GM12878 (cell line): Measurements from ENCODE around the gene TM7SF2. TPM values are rescaled to one million over a fixed set of nuclear protein-coding genes. Genes with fewer than 3 reads are reported as not detected.

Experiments used
- ASH2L ChIP-seq: fragments of 300-600, 200-600 bp; sonication (generic); IDR thresholded peaks from 2 replicates; pipeline ENCODE4 v1.6.1; 2017; ENCODE audit warnings: low read depth, mild to moderate bottlenecking, borderline replicate concordance
- ATF2 ChIP-seq: IDR thresholded peaks from 2 replicates; pipeline ENCODE4 v1.6.1; 2012; ENCODE audit warnings: low read length, inconsistent platforms
- BRCA1 ChIP-seq: IDR thresholded peaks from 2 replicates; pipeline ENCODE4 v1.6.1; 2011; ENCODE audit warnings: low read depth, low read length, improper control_type of control experiment
- CREM ChIP-seq: IDR thresholded peaks from 2 replicates; pipeline ENCODE4 v1.6.1; 2014; ENCODE audit warnings: antibody characterized with exemption, low read depth
- CUX1 ChIP-seq: IDR thresholded peaks from 2 replicates; pipeline ENCODE4 v1.6.1; 2012; ENCODE audit warnings: improper control_type of control experiment, low read depth, low read length; ENCODE audit not compliant: insufficient replicate concordance
- ETV6 ChIP-seq, 2 experiments: fragments of 450-650 bp in 1 of 2; IDR thresholded peaks in 1 of 2; conservative IDR thresholded peaks in 1 of 2; 2 replicates each; pipeline ENCODE4 v1.6.1; 2014; ENCODE audit warnings: antibody characterized with exemption in 1 of 2, borderline replicate concordance in 1 of 2, low read depth in 1 of 2, mild to moderate bottlenecking in 1 of 2, moderate library complexity in 1 of 2
- FOS ChIP-seq: IDR thresholded peaks from 3 replicates; pipeline ENCODE4 v1.6.1; 2011; ENCODE audit warnings: borderline replicate concordance; ENCODE audit not compliant: insufficient read length; ENCODE audit errors: extremely low read depth
- HCFC1 ChIP-seq: fragments of 150-350 bp; IDR thresholded peaks from 2 replicates; pipeline ENCODE4 v1.6.1; 2014; ENCODE audit warnings: low read length
- HDAC6 ChIP-seq: fragments of 200-600 bp; sonication (generic); IDR thresholded peaks from one replicate; pipeline ENCODE4 v1.8.0; 2017; ENCODE audit warnings: antibody characterized with exemption; ENCODE audit not compliant: unreplicated experiment
- MLLT1 ChIP-seq: fragments of 450-650 bp; IDR thresholded peaks from 2 replicates; pipeline ENCODE4 v1.6.1; 2016; ENCODE audit warnings: mild to moderate bottlenecking
- PAX8 ChIP-seq: fragments of 450-650 bp; IDR thresholded peaks from 2 replicates; pipeline ENCODE4 v1.6.1; 2017; ENCODE audit warnings: mild to moderate bottlenecking, moderate library complexity
- RELA ChIP-seq: fragments of 450-650 bp; IDR thresholded peaks from 2 replicates; pipeline ENCODE4 v1.8.0; 2014; ENCODE audit warnings: borderline replicate concordance; ENCODE audit not compliant: partially characterized antibody
- SP1 ChIP-seq: IDR thresholded peaks from one replicate; pipeline ENCODE4 v1.6.1; 2011; ENCODE audit warnings: low read depth, low read length
- ZNF592 ChIP-seq: fragments of 450-650 bp; IDR thresholded peaks from 2 replicates; pipeline ENCODE4 v1.6.1; 2017; ENCODE audit warnings: mild to moderate bottlenecking, moderate library complexity
- ZNF622 ChIP-seq: fragments of 450-650 bp; IDR thresholded peaks from 2 replicates; pipeline ENCODE4 v1.6.1; 2017; ENCODE audit warnings: mild to moderate bottlenecking, inconsistent platforms
- ZSCAN29 ChIP-seq: fragments of 450-650 bp; IDR thresholded peaks from 2 replicates; pipeline ENCODE4 v1.6.1; 2017; ENCODE audit warnings: mild to moderate bottlenecking, moderate library complexity
- polyA plus RNA-seq, 11 experiments: library from polyadenylated mRNA; depleted of rRNA in 4 of 11; unstranded in 6 of 11; stranded (reverse) in 5 of 11; fragments of >200 nt; fragmentation: Nextera tagmentation in 4 of 11; fragmentation: Illumina TruSeq in 1 of 11; extraction: Ambion mirVana in 4 of 11; extraction: Trizol in 1 of 11; gene quantifications; 1 replicate in 1 of 11; 2 replicates in 10 of 11; pipeline versions ENCODE4 v1.2.1 to v1.2.3, GENCODE V29; 2011 to 2016; ENCODE audit warnings: inconsistent platforms in 2 of 11, missing spikeins in 2 of 11, low read depth in 1 of 11
- total RNA-seq, 4 experiments: library from RNA; depleted of rRNA in 3 of 4; stranded (reverse); fragments of >200 nt in 3 of 4; fragmentation: Illumina TruSeq in 1 of 4; extraction: Trizol in 1 of 4; gene quantifications; 2 replicates each; pipeline versions ENCODE4 v1.2.1 to v1.2.3, GENCODE V29; 2013 to 2021

Gene TM7SF2
- total and polyA plus RNA-seq, 10 of the 15 experiments (the other 5 are each of a cell fraction or from before 2014, with no cell fraction given), result 0.52 to 57.7 (median 20.7) TPM

GRCh38 chr11:65132238-65132987 is 20.7 kb downstream of the TM7SF2 start (continued):
- TF ChIP-seq CUX1 (no peak), ASH2L (no peak), ZNF592 (no peak), FOS (no peak), CREM (no peak), BRCA1 (no peak), ATF2 (no peak), PAX8 (no peak), SP1 (no peak), HDAC6 (no peak), RELA (no peak), HCFC1 (no peak), ZNF622 (no peak), ZSCAN29 (no peak), MLLT1 (no peak), ETV6 (conservative IDR thresholded peaks at IDR 0.05 in 1 of 2, IDR thresholded peaks at IDR 0.05 in 1 of 2; ENCODE audit: borderline replicate concordance in 1 of 2, low read depth in 1 of 2) (no peak)
